NCI-H774 (cell line): ENCODE results near the gene IL17F.
"Not testable (repeated sequence)": the region's sequence is repeated elsewhere in the genome, so short reads cannot be mapped to it uniquely, and the experiment has no call there.

ENCODE experiments used
- DNase-seq: peaks from one replicate; lab custom pipeline; 2025; lab: John Stamatoyannopoulos, UW

Gene IL17F

DNA sequence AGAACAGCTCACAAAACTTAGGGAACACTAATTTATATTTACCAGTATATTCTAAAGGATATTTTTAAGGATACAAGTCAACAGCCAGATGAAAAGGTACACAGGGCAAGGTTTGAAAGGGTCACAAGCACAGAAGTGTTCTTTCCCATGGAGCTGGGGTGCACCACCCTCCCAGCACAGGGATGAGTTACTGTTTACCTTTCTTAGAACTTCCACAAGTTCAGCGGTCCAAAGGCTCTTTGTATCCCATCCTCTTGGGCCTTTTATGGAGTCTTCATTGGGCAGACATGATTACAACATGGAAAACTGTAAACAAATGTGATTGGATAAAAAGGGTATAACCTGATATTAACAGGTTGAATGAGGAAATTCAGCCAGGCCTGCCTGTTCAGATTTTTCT lies 1.1 kb upstream of the IL17F start:
- no peak for DNase-seq

DNA sequence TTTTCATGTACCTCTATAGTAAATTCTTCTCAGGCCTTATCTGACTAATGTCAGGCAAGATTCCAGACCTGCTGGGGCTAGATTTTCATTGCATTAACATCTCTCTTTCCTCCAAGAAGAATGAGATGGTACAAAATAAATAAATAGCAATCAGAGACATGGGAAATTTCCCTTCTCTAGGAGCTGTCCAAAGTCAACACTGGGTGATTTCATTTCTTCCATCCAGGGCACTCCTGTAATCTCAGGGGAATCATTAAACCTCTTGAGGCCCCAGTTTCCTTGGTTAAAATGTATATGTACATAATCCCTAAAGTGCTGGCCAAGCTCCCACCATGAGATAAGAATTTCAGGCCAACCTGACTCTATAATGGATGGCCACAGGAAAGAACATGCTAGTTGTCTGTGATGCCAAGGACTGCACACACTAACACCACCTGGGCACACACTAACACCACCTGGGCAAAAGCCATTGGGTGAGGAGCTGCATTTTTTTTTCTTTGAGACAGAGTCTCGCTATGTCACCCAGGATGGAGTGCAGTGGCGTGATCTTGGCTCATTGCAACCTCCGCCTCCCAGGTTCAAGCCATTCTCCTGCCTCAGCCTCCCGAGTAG lies 912 bp downstream of the IL17F start:
- no peak for DNase-seq

DNA sequence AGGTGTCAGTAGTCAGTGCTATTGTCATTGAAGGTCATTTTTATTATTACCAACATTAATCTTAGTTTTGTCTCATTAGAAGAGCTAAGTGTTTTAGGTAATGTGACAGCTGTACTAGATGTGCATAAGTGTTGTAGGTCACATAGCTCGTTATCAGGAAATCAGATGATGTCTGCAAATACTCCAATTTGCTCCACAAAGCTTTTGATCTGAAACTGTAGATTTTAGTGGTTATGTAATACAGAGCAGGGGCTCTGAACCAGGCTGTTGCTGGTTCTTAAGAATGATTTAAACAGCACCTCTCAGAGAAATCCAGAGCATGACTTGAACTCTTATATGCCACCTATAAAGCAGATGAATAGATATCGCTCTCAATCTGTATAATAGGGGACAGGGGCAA lies 2.5 kb downstream of the IL17F start:
- DNase-seq = no peak

DNA sequence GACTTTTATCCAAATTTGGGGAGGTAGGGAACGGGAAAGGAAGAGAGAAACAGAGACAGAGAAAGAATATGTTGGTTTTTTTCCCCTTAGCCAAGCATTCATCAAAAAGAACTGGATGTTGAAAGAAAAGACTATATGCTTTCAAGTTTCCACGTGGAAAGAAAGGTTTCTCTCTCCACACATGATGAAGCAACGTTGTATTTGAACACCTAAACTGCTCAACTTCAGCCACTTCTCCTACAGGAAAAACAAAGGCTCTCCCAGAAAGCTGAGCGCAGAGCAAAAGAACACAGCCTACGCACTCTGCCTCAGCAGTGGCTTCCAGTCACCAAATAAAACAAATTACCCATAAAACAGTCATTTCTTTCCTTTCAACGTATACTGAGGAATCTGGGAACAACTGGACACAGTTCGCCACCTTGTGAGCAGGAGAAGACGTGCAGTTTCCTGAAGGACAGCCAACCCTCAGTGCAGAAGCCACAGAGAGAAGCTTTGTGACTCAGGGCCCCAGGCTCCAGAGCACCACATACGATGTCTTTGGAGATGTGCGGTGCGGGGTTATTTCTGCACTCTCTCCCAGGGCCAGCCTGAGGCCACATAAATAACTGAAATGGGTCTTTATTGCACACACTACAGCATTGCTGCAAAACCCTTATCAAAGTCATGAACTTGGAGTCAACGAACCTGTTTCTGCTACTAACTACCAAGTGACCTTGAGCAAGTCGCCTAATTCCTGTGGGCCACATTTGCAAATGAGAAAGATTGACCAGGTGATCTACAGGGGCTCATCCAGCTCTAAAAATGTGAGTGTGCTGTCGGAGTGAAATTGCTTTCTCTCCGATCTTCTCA lies 10.1 kb downstream of the IL17F start:
- no peak for DNase-seq

DNA sequence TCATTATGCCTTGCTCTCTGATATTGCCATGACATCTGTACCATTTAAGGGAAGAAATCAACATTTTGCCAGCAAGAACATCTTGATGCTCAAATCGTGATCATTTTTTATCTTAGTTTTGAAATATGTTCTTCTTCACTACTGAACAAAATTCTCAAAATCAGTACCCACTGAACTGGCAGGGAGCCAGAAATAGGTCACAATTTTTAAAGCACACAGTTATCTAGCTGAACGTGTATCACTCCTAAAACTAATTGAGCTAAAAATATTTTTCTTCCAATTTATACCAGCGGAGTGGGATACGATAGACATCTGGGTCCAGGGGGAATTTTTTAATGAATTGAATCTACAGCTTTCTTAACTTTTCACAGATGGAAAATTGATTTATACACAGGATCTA lies 11.3 kb downstream of the IL17F start:
- DNase-seq = no peak

DNA sequence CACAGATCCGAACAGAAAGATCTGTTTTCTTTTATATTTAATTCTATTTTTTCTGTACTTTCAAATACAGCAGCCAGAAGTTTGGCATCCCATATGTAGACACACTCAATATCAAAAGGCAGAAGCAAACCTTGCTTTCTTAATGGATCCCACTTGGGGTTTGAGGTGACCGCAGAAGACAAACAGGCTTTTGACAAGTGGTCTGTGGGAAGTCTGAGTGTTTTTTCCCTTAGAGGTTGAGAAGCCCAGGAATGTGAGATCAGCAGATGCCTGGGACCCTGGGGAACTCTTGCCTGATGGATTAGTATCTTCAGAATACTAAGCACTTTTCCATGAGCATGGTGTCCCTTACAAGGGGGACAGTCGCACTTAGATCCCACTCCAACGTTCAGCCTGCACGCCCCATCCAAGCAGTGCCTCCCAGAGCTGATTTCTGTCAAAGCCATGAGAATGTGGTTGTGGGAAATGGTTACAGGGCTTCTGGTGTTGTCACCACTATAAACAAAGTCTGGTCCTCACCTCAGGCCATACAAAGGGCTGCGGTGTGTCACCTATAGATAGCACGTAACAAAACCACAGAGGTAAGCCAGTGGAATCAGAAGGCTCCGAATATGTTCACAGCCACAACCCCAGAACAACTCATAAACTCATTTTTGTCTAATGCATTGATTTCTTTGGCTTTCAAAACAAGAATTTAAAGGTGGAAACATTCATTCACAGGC lies 12.7 kb downstream of the IL17F start:
- DNase-seq = no peak

DNA sequence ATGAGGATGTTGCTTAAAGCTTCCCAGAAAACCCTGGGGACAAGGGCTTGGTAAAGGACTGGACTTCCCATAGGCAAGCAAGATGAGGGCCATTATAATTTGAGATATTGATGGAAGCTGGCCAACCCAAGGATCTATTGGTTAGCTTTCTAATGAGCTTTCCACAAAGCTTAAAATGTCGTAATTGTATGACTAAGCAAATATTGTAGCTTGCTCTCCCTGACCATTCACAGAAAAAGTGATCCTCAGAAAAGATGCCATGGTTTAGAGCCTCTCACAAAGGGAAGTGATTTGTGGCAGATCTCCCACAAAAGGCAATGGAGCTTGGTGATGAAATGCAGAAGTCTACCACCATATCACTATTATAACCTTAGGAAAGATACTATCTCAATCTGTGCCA lies 13.6 kb downstream of the IL17F start:
- no peak for DNase-seq

DNA sequence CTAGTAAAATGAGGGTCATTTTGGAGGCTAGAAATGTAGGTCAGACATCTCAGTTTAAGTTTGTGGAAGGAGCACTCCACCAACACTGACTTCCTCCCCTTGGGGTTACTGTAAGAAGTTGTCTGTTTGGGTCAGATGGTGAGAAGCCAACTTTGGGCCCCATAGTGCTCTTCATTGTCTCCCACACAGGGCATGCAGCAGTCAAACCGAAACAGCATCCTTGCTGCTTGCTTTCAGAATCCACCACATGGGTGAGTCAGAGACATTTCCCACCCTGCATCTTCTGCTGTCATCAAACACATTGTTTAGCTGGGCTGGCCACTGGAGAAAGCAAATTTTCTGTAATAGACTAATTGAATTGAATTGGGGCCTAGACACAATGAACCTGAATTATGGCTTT lies 16.8 kb downstream of the IL17F start:
- no peak for DNase-seq

DNA sequence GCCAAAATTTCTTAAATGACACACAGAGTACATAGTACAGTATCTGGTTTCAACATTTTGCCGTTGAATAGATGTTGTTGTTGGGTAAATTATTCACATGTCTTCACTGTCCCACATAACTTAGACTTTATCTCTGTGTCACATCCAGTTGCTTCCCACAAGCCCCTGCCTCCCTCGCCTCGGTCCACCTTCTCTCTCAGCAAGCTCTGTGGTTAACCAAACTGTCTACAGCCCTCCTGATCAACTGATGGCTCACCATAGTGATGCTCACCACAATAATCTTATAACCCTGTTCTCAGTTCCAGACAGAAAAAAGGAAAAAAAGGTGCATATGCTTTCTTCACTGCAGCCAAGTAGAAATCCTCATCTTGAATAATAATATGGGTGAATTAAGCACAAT lies 23.0 kb downstream of the IL17F start:
- no peak for DNase-seq

DNA sequence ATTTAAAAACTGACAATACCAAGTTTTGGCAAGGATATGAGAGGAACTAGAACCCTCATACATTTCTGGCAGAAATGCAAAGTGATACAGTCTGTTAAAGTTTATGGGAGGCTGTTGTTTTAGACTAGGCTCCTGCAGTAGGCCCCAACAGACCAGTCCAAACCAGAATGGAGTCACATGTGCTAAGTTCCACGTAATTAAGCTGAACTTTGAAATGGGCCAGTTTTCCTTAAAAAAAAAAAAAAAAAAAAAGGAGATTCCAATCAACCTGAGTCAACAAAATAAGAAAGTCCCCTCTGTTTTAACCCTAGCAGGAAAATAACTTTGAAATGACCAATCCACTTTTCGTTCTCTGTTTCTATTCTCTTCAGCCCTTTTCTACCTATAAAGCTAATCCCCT lies 26.5 kb downstream of the IL17F start:
- DNase-seq = no peak

DNA sequence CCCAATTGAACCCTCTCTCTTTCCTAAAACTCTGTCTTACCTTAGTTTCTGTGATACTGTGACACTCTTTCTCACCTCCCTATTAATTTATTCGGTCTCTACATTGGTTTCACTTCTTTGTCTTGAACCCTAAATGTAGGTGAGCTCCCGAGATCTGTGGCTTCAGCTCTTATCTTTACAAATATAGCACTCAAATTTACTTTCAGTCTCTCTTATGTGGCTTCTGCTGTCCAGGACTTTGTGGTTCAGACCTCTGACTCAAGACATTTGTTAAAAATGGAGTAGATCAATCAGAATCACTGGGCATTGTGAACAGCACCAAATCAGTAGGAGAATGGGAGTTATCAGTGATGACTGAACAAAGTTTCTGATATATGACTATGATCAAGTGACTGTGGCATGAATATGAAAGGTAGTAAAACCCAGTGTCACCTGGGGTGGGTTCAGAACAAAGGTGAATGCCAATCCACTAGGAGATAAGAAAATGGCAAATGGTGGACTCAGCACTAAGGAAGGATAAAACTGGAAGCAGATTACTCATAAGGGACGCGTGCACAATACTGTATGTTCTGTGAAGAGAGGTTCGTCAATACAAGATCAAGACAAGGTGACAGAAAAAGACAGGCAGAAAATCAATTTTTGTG lies 27.2 kb downstream of the IL17F start:
- DNase-seq = no peak

DNA sequence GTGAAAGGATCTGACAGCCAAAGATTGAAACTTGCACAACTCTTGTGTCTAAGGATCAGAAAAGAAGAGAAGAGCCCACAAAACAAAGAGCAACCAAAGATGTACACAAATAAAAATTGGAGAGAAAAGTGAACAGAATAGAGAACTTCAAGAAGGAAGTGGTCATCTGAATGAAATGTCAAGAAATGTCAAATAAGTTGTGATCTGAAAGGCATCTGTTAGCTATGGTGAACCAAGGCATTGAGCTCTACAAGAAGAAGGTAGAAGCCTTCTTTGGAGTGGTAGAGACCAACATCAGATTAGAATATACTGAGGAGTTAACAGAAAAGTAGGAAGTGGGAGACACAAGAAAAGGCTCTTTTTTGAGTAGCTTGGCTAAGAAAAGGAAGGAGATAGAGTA lies 28.5 kb downstream of the IL17F start:
- DNase-seq = no peak

DNA sequence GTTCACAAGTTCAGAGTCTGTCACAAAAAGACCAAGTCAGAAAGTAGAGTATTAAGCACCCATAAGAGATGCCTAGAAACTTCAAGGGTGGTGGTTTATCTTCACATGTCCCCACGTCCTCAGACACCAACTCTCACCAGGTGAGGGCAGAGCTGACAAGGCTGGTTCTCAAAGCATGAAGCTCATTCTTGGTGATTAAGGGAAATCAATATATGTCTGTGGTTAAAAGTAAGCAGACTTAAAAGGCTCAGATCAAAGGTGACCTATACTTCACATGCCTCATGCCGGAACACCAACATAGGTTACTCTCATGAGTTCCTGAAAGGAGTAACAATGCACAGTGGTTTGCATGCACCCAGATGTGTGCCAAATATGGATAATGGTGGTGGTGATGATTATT lies 31.2 kb downstream of the IL17F start:
- DNase-seq = no peak

DNA sequence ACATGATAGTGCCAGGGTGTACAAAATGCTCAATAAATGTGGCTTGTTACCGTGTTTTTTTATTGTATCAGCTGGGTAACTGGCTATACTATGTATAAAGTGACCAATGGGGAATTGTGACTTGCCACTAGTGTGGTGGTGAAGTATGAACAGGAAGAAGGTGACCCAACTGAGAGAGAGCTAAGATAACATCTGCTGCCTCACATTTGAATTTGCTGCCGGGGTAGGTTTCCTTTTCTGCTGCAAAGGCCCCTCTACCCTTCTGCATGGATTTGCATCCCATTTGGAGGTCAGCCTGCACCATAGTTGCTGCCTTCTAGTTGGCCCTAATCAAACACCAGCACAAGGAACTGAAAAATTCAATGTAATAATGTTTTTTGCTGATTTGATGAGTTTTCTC lies 34.1 kb downstream of the IL17F start:
- DNase-seq = no peak

DNA sequence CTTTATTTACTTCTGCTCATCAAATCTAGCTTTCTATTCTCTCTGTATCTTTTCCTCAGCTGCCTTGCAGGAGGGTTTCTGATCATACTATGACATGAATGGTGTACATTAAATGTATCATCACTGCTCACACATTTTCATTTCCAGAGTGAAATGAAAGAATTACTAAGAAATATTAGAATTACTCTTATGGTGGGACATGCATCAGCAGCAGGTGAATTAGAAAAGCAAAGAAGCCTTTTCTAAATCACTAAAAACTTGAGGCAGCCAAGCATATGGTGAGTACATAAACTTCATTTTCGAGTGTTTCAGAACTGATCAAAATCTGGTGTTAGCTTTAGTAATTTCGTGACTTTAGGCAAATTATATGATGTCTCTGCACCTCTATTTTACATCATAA lies 34.5 kb downstream of the IL17F start:
- no peak for DNase-seq

DNA sequence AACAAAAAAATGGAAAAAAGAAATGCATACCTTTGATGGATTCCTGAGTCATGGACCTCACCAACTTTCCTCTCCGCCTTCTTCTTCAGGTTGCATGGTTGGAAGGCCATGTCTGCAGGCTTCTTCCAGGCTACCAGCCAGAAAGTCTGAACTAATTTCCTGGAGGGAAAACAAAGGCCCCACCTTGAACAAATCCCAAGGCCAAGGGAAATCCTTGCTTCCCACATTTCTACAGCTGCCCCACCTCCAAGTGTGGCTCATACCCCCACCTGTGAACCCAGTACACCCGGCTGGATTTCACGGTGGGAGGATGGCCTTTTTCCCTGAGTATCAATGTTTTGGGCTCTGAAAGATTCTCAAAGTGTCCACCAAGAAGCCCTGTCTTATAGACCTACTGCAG lies 35.7 kb downstream of the IL17F start:
- DNase-seq = no peak

DNA sequence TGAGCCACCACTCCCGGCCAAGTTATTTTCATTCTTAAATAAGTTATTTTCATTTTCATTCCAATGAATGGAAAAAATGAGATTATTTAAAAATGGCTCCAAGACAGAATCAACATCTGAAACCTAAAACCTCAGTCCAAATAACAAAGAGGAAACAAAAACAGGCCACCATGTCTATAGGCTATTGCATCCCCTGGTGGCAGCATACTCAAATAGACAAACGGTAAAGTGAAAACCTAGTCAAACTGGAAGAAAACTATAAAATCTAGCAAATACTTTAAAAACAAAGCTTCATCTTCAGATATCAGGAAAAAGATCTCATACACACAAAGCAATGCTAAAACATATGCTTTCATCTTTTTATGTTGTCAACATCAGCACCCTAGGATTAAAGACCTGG lies 37.2 kb downstream of the IL17F start:
- no peak for DNase-seq

DNA sequence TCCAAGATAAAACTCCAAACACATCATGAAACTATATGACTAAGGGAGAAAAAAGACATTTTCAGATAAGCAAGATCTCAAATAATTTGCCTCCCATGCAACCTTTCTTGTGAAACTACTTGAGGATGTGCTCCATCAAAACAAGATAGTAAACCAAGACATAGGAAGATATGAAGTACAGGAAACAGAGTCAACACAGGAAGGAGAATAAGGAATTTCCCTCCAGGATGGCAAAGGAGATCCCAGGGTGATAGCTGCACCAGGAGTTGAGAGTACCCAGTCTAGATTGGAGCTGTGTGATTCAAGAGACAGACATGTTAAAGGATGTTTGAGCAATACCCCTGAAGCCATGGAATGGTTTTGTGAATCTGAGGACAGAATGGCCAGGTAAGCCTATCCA lies 42.8 kb downstream of the IL17F start:
- DNase-seq = no peak

DNA sequence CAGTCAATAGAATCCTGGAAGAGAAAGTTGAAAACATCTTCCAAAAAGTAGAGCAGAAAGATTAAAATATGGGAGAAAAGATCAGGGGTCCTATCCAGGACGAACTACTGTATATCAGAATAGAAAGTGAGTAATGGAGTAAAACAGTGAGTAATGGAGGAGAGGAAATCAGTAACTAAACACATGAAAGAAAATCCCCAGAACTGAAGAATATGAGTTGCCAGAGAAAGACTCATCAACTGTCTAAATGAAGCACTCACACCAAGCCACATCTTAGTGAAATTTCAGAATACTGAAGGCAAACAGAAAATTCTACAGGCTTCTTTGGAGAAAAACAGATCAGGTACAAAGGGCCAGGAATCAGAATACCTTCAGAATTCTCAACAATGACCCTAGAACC lies 43.3 kb downstream of the IL17F start:
- DNase-seq = no peak

DNA sequence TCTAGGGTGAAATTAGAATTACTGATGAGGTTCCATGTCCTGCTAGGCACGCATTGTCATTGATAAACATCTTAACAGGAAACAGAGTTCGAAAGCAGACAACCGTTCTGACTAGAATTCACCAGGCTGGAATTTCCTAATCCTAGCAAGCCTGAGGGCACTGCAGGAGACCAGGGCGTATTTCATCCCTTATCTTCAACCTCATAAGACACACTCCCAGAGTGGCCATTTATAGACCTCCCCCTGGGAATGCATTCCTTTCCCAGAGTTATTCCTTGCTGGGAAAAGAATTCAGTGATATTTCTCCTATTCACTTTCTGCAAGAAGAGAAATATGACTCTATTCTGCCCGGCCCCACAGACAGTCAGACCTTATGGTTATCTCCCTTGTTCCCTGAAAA lies 44.2 kb downstream of the IL17F start:
- not testable (repeated sequence) for DNase-seq

DNA sequence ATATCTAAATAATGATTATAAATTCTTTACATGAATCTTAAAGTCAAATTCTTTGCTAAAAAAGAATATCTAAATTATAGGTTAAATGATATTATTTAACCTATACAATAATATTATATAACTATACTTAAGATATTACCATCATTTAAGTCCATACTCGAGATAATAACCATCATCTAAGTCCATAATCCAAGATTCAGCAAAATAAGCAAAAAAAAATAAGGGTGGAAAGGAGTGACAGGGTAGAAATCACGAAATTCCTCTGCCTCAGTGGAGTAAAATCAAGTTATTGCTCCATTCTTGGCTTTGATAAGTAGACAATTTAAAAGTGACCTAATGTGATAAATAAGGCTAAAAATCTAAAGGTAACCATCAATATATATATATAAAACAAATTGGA lies 48.4 kb downstream of the IL17F start:
- no peak for DNase-seq

DNA sequence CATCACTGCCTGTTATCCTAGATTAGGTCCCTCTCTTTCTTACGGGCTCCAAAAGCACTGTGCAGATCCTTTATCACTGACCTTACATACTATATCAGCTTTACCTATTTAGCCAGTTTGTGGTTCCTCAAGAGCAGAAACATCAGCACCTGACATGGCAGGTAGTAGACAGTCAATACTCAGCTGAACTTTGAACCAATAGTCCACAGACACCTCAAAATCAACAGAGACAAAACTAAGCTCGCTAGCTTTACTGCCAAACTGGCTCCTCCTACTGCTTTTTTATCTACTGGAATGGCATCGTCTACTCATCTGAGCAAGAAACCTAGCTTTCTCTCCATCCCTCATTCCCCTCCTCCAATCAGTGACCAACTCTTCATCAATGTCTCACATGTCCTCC lies 52.5 kb downstream of the IL17F start:
- no peak for DNase-seq

DNA sequence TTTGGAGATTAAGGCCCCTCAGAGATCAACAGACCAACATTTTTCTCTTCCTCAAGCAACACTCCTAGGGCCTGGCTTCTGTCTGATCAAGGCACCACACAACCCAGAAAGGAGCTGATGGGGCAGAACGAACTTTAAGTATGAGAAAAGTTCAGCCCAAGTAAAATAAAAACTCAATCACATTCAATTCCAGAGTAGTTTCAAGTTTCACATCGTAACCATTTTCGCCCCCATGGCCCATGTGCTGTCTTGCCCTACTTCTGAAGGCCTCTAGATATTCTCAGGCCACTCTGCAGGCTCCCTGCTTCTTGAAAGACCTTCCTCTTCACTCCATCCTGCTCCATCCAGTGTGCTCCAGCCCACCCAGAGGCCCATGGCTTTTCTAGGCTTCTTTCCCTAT lies 53.9 kb downstream of the IL17F start:
- DNase-seq = no peak
